SK-N-SH (cell line): ENCODE measurements around the gene PCF11. TPM values are rescaled to one million over a fixed set of nuclear protein-coding genes. Genes with fewer than 3 reads are reported as not detected.

Source experiments
- CTCF ChIA-PET: fragments of 300-600, 350-600 bp; formaldehyde crosslinking; extraction: SDS; loops from one replicate; lab custom pipeline; 2021; lab: Yijun Ruan, JAX
- POLR2A ChIA-PET: fragments of 350-600 bp; sonication (Branson Sonifier 250); formaldehyde crosslinking; extraction: SDS; loops from one replicate; lab custom pipeline; 2020; ENCODE audit warnings: antibody characterized with exemption, inconsistent platforms; lab: Yijun Ruan, JAX
- DNase-seq: peaks from one replicate; pipeline ENCODE4 v3.0.0; 2012
- H2AFZ ChIP-seq: fragments of 200-600 bp; sonication (generic); 2 replicates; pipeline ENCODE4 v1.8.1; 2016; ENCODE audit warnings: antibody characterized with exemption, mild to moderate bottlenecking, low read depth
- H3F3A ChIP-seq: fragments of 200-600 bp; sonication (generic); replicated peaks from 2 replicates; pipeline ENCODE3; 2016; ENCODE audit warnings: antibody characterized with exemption, mild to moderate bottlenecking; ENCODE audit not compliant: insufficient read depth
- H3K27ac ChIP-seq, 2 experiments: fragments of 200-500 bp in 1 of 2; fragments of 200-600 bp in 1 of 2; sonication (Bioruptor generic) in 1 of 2; sonication (generic), shearing (Covaris generic) in 1 of 2; 2 replicates each; pipeline versions ENCODE4 v1.5.1 to v1.6.1; 2014 to 2016; ENCODE audit warnings: low read depth in 2 of 2, inconsistent platforms in 1 of 2, low read length in 1 of 2, mild to moderate bottlenecking in 1 of 2, mixed read lengths in 1 of 2
- H3K27me3 ChIP-seq: fragments of 200-600 bp; sonication (generic), shearing (Covaris generic); 2 replicates; pipeline ENCODE4 v1.6.1; 2016; ENCODE audit warnings: mixed run types; ENCODE audit not compliant: insufficient read depth
- H3K36me3 ChIP-seq, 2 experiments: fragments of 200-500 bp in 1 of 2; fragments of 200-600 bp in 1 of 2; sonication (Bioruptor generic) in 1 of 2; sonication (generic) in 1 of 2; replicated peaks in 1 of 2; 2 replicates each; pipeline versions ENCODE3 to v1.5.1; 2014 to 2016; ENCODE audit warnings: low read length in 1 of 2, mild to moderate bottlenecking in 1 of 2; ENCODE audit not compliant: insufficient read depth in 2 of 2, control insufficient read depth in 1 of 2
- H3K4me1 ChIP-seq, 2 experiments: fragments of 200-500 bp in 1 of 2; fragments of 200-600 bp in 1 of 2; sonication (Bioruptor generic) in 1 of 2; sonication (generic), shearing (Covaris generic) in 1 of 2; 2 replicates each; pipeline versions ENCODE4 v1.5.1 to v1.6.1; 2014 to 2016; ENCODE audit warnings: low read depth in 1 of 2, low read length in 1 of 2, mixed run types in 1 of 2; ENCODE audit not compliant: insufficient read depth in 2 of 2, control insufficient read depth in 1 of 2
- H3K4me2 ChIP-seq: fragments of 200-600 bp; sonication (generic), shearing (Covaris generic); 2 replicates; pipeline ENCODE4 v1.6.1; 2017; ENCODE audit warnings: mixed run types
- H3K4me3 ChIP-seq, 2 experiments: fragments of 200-500 bp in 1 of 2; fragments of 200-600 bp in 1 of 2; sonication (Bioruptor generic) in 1 of 2; sonication (generic), shearing (Covaris generic) in 1 of 2; 2 replicates each; pipeline versions ENCODE4 v1.5.1 to v1.8.1; 2014 to 2016; ENCODE audit warnings: low read depth in 2 of 2, inconsistent platforms in 1 of 2, low read length in 1 of 2, mild to moderate bottlenecking in 1 of 2, mixed read lengths in 1 of 2, moderate library complexity in 1 of 2
- H3K79me2 ChIP-seq: fragments of 200-600 bp; sonication (generic); 2 replicates; pipeline ENCODE4 v1.8.1; 2017; ENCODE audit warnings: mild to moderate bottlenecking; ENCODE audit not compliant: insufficient read depth
- H3K9ac ChIP-seq: fragments of 200-600 bp; sonication (generic); 2 replicates; pipeline ENCODE4 v1.6.1; 2017; ENCODE audit warnings: mixed run types
- H3K9me2 ChIP-seq: fragments of 200-600 bp; sonication (generic); 2 replicates; pipeline ENCODE4 v1.6.1; 2017; ENCODE audit warnings: mixed run types
- H3K9me3 ChIP-seq: fragments of 200-600 bp; sonication (generic); 2 replicates; pipeline ENCODE4 v1.6.1; 2017; ENCODE audit warnings: mixed run types, mild to moderate bottlenecking, moderate library complexity
- H4K20me1 ChIP-seq: fragments of 200-600 bp; sonication (generic); 2 replicates; pipeline ENCODE4 v1.6.1; 2017; ENCODE audit warnings: mild to moderate bottlenecking, mixed run types; ENCODE audit not compliant: insufficient read depth
- CHD2 ChIP-seq: fragments of 150-350 bp; IDR thresholded peaks from 2 replicates; pipeline ENCODE4 v1.6.1; 2018; ENCODE audit warnings: low read length; ENCODE audit not compliant: partially characterized antibody
- EP300 ChIP-seq, 2 experiments: IDR thresholded peaks; 2 replicates each; pipeline versions ENCODE4 v1.4.0 to v1.6.1; 2012; ENCODE audit warnings: borderline replicate concordance in 1 of 2, low read depth in 1 of 2, low read length in 1 of 2
- FOXJ3 ChIP-seq: sonication (generic); formaldehyde crosslinking; IDR thresholded peaks from 2 replicates; pipeline ENCODE4 v1.5.1; 2020; ENCODE audit warnings: mild to moderate bottlenecking, missing genetic modification reagents
- FOXM1 ChIP-seq: IDR thresholded peaks from 2 replicates; pipeline ENCODE4 v1.4.0; 2012; ENCODE audit warnings: low read depth, mild to moderate bottlenecking
- GABPA ChIP-seq: IDR thresholded peaks from 2 replicates; pipeline ENCODE4 v1.4.0; 2012; ENCODE audit warnings: low read depth, mild to moderate bottlenecking
- GATA2 ChIP-seq: sonication (generic); formaldehyde crosslinking; IDR thresholded peaks from 2 replicates; pipeline ENCODE4 v1.5.0; 2020; ENCODE audit warnings: mild to moderate bottlenecking, missing genetic modification reagents
- MAX ChIP-seq: IDR thresholded peaks from 2 replicates; pipeline ENCODE4 v1.4.0; 2012; ENCODE audit warnings: low read depth
- MEF2A ChIP-seq: IDR thresholded peaks from 2 replicates; pipeline ENCODE4 v1.4.0; 2012; ENCODE audit warnings: low read depth, borderline replicate concordance
- NFIC ChIP-seq: IDR thresholded peaks from 2 replicates; pipeline ENCODE4 v1.4.0; 2012; ENCODE audit warnings: borderline replicate concordance
- NRF1 ChIP-seq: IDR thresholded peaks from 2 replicates; pipeline ENCODE4 v1.6.1; 2012; ENCODE audit warnings: low read depth, mild to moderate bottlenecking, low read length
- PBX3 ChIP-seq: IDR thresholded peaks from 2 replicates; pipeline ENCODE4; 2012
- RAD21 ChIP-seq: IDR thresholded peaks from 2 replicates; pipeline ENCODE4 v1.6.1; 2012; ENCODE audit warnings: mild to moderate bottlenecking, low read length
- RCOR1 ChIP-seq: fragments of 150-350 bp; IDR thresholded peaks from 2 replicates; pipeline ENCODE4 v1.6.1; 2017; ENCODE audit warnings: antibody characterized with exemption, low read length
- SIN3A ChIP-seq: IDR thresholded peaks from 2 replicates; pipeline ENCODE4 v1.6.1; 2012; ENCODE audit warnings: low read depth, mild to moderate bottlenecking, low read length, moderate library complexity, borderline replicate concordance
- TCF12 ChIP-seq: IDR thresholded peaks from 2 replicates; pipeline ENCODE4 v1.4.0; 2012
- TEAD4 ChIP-seq: IDR thresholded peaks from 2 replicates; pipeline ENCODE4 v1.4.0; 2012; ENCODE audit warnings: mild to moderate bottlenecking, borderline replicate concordance; ENCODE audit not compliant: insufficient read depth
- ZBTB33 ChIP-seq: IDR thresholded peaks from 2 replicates; pipeline ENCODE4 v1.4.0; 2012; ENCODE audit warnings: low read depth, borderline replicate concordance
- WGBS: methylation state at CpG from one replicate; pipeline ENCODE4 v1.1.6; 2017; ENCODE audit warnings: low lambda C conversion rate; 5-methylcytosine and 5-hydroxymethylcytosine counted together
- polyA plus RNA-seq, 3 experiments: library from polyadenylated mRNA; depleted of rRNA; stranded (reverse); fragments of >200 nt; gene quantifications; 2 replicates each; pipeline ENCODE4 v1.2.3, GENCODE V29; 2012

PCF11 gene
- polyA plus RNA-seq, 1 of the 3 experiments (the other 2 are of a cell fraction): 22.4 TPM

- no peak for DNase-seq
- Histone ChIP-seq H3K36me3 (peaks cover 66 to 74% of the 10 kb centered on the region in 2 experiments), H2AFZ (no peak overlapping the region), H3K79me2 (peaks cover 98% of the 10 kb centered on the region), H3K4me2 (peak overlapping the region; percentile 91; the same call in 1 of the 2 replicates), H3K9ac (no peak overlapping the region), H3K27me3 (no peaks in the 10 kb centered on the region), H3K9me2 (no peaks in the 10 kb centered on the region), H3F3A (peaks cover 12% of the 10 kb centered on the region), H3K27ac (no peak overlapping the region), H3K4me3 (no peak overlapping the region), H3K4me1 (peaks cover 11 to 16% of the 10 kb centered on the region in 2 experiments; a peak in 3 of 4 replicates), H3K9me3 (no peaks in the 10 kb centered on the region), H4K20me1 (peaks cover 48% of the 10 kb centered on the region)
- CTCF ChIA-PET: interaction anchor here (0.7 to 0.9 kb wide), 2 partner anchors 235 to 294 kb away, joined by 3 read pairs; no protein-coding TSS in a partner anchor
- WGBS: 61% methylated on average over 1 of the region's 1 CpG
- POLR2A ChIA-PET: no interaction called here
- no peak for TF ChIP-seq GABPA
- TF ChIP-seq FOXJ3 (CRISPR knock-in tag): no peak
- TF ChIP-seq ZBTB33: no peak
- no peak for TF ChIP-seq CHD2
- TF ChIP-seq EP300 (IDR thresholded peaks at IDR 0.05; ENCODE audit: borderline replicate concordance in 1 of 2, low read depth in 1 of 2, low read length in 1 of 2): no peak
- TF ChIP-seq GATA2: no peak
- no peak for TF ChIP-seq NFIC
- no peak for TF ChIP-seq RCOR1
- TF ChIP-seq MEF2A: no peak
- no peak for TF ChIP-seq TEAD4
- no peak for TF ChIP-seq TCF12
- no peak for TF ChIP-seq RAD21
- TF ChIP-seq PBX3: no peak
Observed at GRCh38 chr11:83161610-83162199, 4.8 kb downstream of the PCF11 start.

GRCh38 chr11:83162377-83162776, 5.4 kb downstream of the PCF11 start:
- H2AFZ ChIP-seq: no peak overlapping the region
- H3F3A ChIP-seq: peaks cover 15% of the 10 kb centered on the region
- ChIA-PET POLR2A (no interaction called here), CTCF (interaction anchor here (1.0 kb wide), 1 partner anchor 12 kb away, joined by 3 read pairs; no protein-coding TSS in a partner anchor)
- peak overlapping the region; percentile 91; the same call in 1 of the 2 replicates for H3K4me2 ChIP-seq
- no peaks in the 10 kb centered on the region for H3K9me3 ChIP-seq
- no peak for DNase-seq
- no peak overlapping the region for H3K27ac ChIP-seq
- no peaks in the 10 kb centered on the region for H3K9me2 ChIP-seq
- peaks cover 100% of the 10 kb centered on the region for H3K79me2 ChIP-seq
- no peaks in the 10 kb centered on the region for H3K27me3 ChIP-seq
- no peak overlapping the region for H3K9ac ChIP-seq
- 92% methylated on average over 2 of the region's 2 CpGs for WGBS
- H3K36me3 ChIP-seq: peaks cover 73 to 81% of the 10 kb centered on the region in 2 experiments
- peaks cover 48% of the 10 kb centered on the region for H4K20me1 ChIP-seq
- no peak overlapping the region for H3K4me3 ChIP-seq
- TF ChIP-seq MEF2A: no peak
- no peak for TF ChIP-seq FOXM1
- TF ChIP-seq FOXJ3 (CRISPR knock-in tag): no peak
- TF ChIP-seq ZBTB33: no peak
- TF ChIP-seq MAX: no peak
- no peak for TF ChIP-seq NRF1
- TF ChIP-seq RCOR1: no peak
- no peak for TF ChIP-seq EP300 (IDR thresholded peaks at IDR 0.05; ENCODE audit: borderline replicate concordance in 1 of 2, low read depth in 1 of 2, low read length in 1 of 2)
- TF ChIP-seq SIN3A: no peak
- no peak for TF ChIP-seq GATA2
- peaks cover 11 to 16% of the 10 kb centered on the region in 2 experiments; a peak in 3 of 4 replicates for H3K4me1 ChIP-seq
